Bronchial epithelial cell (primary cell): ENCODE data around the gene LRFN2. TPM values are rescaled to one million over a fixed set of nuclear protein-coding genes. Genes with fewer than 3 reads are reported as not detected.

ENCODE experiments used
- DNase-seq: peaks from one replicate; pipeline ENCODE4 v3.0.0-alpha.2; 2010; ENCODE audit warnings: low read depth
- FAIRE-seq: peaks from 2 replicates; lab custom pipeline; 2011; peaks lifted over from hg19 to GRCh38; lab: Jason Lieb, UNC
- H3K27me3 ChIP-seq: 2 replicates; pipeline ENCODE4 v1.5.1; 2011; ENCODE audit warnings: low read length; ENCODE audit not compliant: control insufficient read depth, insufficient read depth
- H3K36me3 ChIP-seq: 2 replicates; pipeline ENCODE4 v1.5.1; 2011; ENCODE audit warnings: low read length; ENCODE audit not compliant: control insufficient read depth, insufficient read depth
- H3K4me3 ChIP-seq: 2 replicates; pipeline ENCODE4 v1.5.1; 2011; ENCODE audit warnings: mild to moderate bottlenecking, low read depth, low read length, control low read depth
- total RNA-seq: library from RNA; depleted of rRNA; stranded (reverse); fragments of >200 nt; gene quantifications from 2 replicates; pipeline ENCODE4 v1.2.1, GENCODE V29; 2014
- TF ChIP-seq, protein P1 (sequence below): IDR thresholded peaks from 2 replicates; pipeline ENCODE4 v1.5.1; 2011; ENCODE audit warnings: mild to moderate bottlenecking, moderate library complexity, low read length, control low read depth, inconsistent platforms; ENCODE audit not compliant: insufficient read depth, severe bottlenecking

Gene LRFN2
- total RNA-seq, 1 donor from 2014 or later, result not detected

DNA sequence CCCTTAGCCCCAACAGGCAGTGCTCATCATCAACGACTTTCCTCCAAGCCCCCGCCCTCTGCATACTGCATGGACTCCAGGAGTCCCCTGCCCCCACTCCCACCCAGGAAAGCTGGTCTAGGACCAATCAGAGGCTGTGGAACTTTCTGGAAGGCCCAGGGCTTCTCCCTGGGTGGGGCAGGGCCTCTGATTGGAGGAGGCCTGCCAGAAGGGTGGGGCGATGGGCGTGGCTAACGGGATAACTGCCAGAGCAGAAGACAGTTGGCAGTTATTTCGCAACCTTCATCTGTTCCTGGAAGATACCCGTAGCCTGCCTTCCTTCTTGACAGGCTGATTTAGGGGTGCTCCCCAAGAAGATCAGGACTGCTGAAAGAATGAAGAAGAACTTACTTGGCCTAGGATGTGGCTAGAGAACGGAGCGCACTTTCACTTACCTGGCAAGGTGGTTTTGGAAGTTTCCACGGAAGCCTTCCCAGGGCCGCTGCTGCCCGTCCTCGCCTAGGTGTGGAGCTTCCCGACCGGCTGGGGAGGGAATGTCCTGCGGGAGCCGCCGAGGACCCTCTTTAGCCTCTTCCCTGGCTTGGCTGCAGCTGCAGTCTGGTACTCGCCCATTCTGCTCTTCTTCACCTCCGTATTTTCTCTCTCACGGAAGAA, 209.0 kb downstream of the LRFN2 start:
- FAIRE-seq (no peak), DNase-seq (no peak)
- H3K27me3 ChIP-seq, result no peaks in the 10 kb centered on the region
- no peak overlapping the region for H3K4me3 ChIP-seq
- no peaks in the 10 kb centered on the region for H3K36me3 ChIP-seq
- TF ChIP-seq, protein P1, sequence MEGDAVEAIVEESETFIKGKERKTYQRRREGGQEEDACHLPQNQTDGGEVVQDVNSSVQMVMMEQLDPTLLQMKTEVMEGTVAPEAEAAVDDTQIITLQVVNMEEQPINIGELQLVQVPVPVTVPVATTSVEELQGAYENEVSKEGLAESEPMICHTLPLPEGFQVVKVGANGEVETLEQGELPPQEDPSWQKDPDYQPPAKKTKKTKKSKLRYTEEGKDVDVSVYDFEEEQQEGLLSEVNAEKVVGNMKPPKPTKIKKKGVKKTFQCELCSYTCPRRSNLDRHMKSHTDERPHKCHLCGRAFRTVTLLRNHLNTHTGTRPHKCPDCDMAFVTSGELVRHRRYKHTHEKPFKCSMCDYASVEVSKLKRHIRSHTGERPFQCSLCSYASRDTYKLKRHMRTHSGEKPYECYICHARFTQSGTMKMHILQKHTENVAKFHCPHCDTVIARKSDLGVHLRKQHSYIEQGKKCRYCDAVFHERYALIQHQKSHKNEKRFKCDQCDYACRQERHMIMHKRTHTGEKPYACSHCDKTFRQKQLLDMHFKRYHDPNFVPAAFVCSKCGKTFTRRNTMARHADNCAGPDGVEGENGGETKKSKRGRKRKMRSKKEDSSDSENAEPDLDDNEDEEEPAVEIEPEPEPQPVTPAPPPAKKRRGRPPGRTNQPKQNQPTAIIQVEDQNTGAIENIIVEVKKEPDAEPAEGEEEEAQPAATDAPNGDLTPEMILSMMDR, result no peak

DNA sequence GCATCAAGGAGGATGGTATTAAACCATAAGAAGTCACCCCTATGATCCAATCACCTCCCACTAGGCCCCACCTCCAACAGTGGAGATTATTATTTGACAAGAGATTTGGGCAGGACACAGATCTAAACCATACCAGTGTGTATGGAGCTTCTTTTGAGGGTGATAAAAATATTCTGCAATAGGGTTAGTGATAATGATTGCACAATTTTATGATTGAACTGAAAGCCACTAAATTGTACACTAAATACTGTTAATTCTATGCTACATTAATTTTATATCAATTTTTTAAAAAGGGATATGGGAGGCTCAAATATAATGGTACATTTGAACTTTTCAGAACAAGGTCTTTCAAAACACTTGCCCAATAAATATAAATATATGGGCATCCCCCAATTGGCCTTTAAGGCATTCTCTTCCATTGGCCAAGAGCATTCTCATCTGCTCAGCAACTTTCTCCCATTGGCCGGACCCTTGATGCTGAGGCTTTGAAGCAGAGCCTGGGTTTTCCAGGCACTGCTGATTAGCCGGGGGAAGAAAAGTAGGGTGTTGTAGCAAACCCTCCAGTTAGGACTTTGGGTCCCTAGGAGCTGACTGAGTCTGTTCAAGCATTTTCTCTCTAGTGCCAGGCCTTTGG, 209.9 kb downstream of the LRFN2 start:
- TF ChIP-seq, protein P1, result no peak
- Histone ChIP-seq H3K27me3 (no peaks in the 10 kb centered on the region), H3K36me3 (no peaks in the 10 kb centered on the region), H3K4me3 (no peak overlapping the region)
- DNase-seq, result no peak
- FAIRE-seq, result no peak

DNA sequence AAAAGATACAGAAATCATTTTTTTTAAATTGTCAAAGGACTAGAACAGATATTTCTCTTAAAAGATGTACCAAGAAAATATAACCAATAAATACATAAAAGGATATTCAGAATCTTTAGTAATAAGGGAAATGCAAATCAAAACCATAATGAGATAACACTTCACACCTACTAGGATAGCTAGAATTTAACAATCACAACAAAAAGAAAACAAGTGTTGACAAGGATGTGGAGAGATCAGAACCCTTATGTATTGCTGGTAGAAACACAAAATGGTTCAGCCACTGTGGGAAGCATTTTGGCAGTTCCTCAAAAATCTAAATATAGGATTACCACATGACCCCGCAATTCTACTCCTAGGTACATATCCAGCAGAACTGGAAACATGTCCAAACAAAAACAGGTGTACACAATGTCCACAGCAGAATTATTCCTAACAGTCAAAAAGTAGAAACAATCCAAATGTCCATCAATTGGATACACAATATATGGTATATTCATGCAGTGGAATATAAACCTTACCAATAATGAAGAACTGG, 211.0 kb downstream of the LRFN2 start:
- DNase-seq (peak; percentile 47), FAIRE-seq (no peak)
- TF ChIP-seq, protein P1, result no peak
- no peaks in the 10 kb centered on the region for H3K36me3 ChIP-seq
- H3K27me3 ChIP-seq, result no peaks in the 10 kb centered on the region
- no peak overlapping the region for H3K4me3 ChIP-seq

DNA sequence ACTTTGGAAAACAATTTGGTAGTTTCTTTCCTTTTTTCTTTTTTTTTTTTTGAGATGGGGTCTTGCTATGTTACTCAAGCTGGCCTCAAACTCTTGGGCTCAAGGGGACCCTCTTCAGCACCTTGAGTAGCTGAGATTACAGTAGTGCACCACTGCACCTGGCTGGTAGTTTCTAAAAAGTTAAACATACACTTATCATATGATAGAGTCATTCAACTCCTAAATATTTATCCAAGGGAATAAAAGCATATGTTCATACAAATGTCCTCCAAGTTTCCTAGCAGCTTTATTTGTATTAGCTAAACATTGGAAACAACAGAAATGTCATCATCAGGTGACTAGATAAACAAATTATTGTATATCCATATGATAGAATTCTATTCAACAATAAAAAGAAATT, 213.9 kb downstream of the LRFN2 start:
- no peak for FAIRE-seq
- no peak for DNase-seq
- no peaks in the 10 kb centered on the region for H3K27me3 ChIP-seq
- TF ChIP-seq, protein P1, result no peak
- H3K4me3 ChIP-seq, result no peak overlapping the region
- no peaks in the 10 kb centered on the region for H3K36me3 ChIP-seq

DNA sequence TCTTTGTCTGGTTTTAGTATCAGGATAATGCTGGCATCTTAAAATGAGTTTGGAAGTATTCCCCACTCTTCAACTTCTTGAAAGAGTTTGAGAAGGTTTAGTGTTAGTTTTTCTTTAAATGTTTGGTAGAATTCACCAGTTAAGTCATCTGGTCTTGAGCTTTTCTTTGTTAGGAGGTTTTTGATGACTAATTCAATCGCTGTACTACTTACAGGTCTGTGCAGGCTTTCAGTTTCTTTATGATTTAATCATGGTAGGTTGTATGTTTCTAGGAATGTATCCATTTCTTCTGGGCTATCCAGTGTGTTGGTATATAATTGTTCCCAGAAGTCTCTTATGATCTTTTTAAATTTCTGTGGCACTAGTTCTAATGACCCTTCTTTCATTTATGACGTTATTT, 215.5 kb downstream of the LRFN2 start:
- peak; percentile 89 for DNase-seq
- FAIRE-seq, result no peak
- TF ChIP-seq, protein P1, result no peak
- Histone ChIP-seq H3K27me3 (no peaks in the 10 kb centered on the region), H3K36me3 (no peaks in the 10 kb centered on the region), H3K4me3 (no peak overlapping the region)
